Activated T-helper 2 cell treated with anti-CD3 and anti-CD28 coated beads, Interferon-gamma antibody, Interleukin-2, Interleukin-4, amounts not matched to agents 10 μg/mL and 5 μg/mL and 100 μg/mL, durations not matched to agents 14 hours and 24 hours and 36 hours (primary cell): Measurements from ENCODE around the gene SHOC2. TPM values are rescaled to one million over a fixed set of nuclear protein-coding genes. Genes with fewer than 3 reads are reported as not detected.

Experiments used
- DNase-seq: peaks from one replicate; pipeline ENCODE4 v3.0.0; 2021; ENCODE audit warnings: low spot score
- H3K27ac Mint-ChIP-seq: one replicate; pipeline ENCODE4 v1.8.0; 2021; ENCODE audit warnings: mixed read lengths
- H3K27me3 Mint-ChIP-seq: one replicate; pipeline ENCODE4 v1.8.0; 2021; ENCODE audit warnings: low read depth, mixed read lengths
- H3K36me3 Mint-ChIP-seq: one replicate; pipeline ENCODE4 v1.8.0; 2021; ENCODE audit warnings: low read depth, mixed read lengths
- H3K4me1 Mint-ChIP-seq: one replicate; pipeline ENCODE4 v1.8.0; 2021; ENCODE audit warnings: low read depth, mixed read lengths
- H3K4me3 Mint-ChIP-seq: one replicate; pipeline ENCODE4 v1.8.0; 2021; ENCODE audit warnings: low read depth, mild to moderate bottlenecking, moderate library complexity, mixed read lengths
- H3K9me3 Mint-ChIP-seq: one replicate; pipeline ENCODE4 v1.8.0; 2021; ENCODE audit warnings: mixed read lengths
- intact Hi-C: fragments of 100-400 bp; cut with micrococcal nuclease; formaldehyde crosslinking; loops from one replicate; pipeline ENCODE4 v1.15.1; 2023
- total RNA-seq: library from RNA; stranded (reverse); gene quantifications from 2 replicates; pipeline ENCODE4 v1.2.3, GENCODE V29; 2022

SHOC2 gene
- total RNA-seq, 1 donor from 2014 or later, result 44.3 TPM

GRCh38 chr10:110980807-110981206 is 61.4 kb downstream of the SHOC2 start:
- H3K9me3 Mint-ChIP-seq, result peaks cover 6% of the 10 kb centered on the region
- DNase-seq, result no peak
- peaks cover 25% of the 10 kb centered on the region for H3K4me1 Mint-ChIP-seq
- intact Hi-C loops, result no loop called here
- H3K27me3 Mint-ChIP-seq, result no peaks in the 10 kb centered on the region
- H3K36me3 Mint-ChIP-seq, result peaks cover 51% of the 10 kb centered on the region
- no peak overlapping the region for H3K4me3 Mint-ChIP-seq
- H3K27ac Mint-ChIP-seq, result no peak overlapping the region

- Mint-ChIP-seq H3K4me1 (peaks cover 25% of the 10 kb centered on the region), H3K9me3 (peaks cover 6% of the 10 kb centered on the region), H3K36me3 (peaks cover 48% of the 10 kb centered on the region), H3K4me3 (no peak overlapping the region), H3K27me3 (peaks cover 3% of the 10 kb centered on the region), H3K27ac (no peak overlapping the region)
- intact Hi-C loops, result no loop called here
- no peak for DNase-seq
These were observed 64.1 kb downstream of the SHOC2 start for GRCh38 chr10:110983466-110983865.

GRCh38 chr10:110985497-110986275 is 66.3 kb downstream of the SHOC2 start:
- H3K27me3 Mint-ChIP-seq, result peaks cover 15% of the 10 kb centered on the region
- no peak overlapping the region for H3K4me3 Mint-ChIP-seq
- no peak for DNase-seq
- H3K27ac Mint-ChIP-seq, result no peak overlapping the region
- H3K4me1 Mint-ChIP-seq, result peaks cover 15% of the 10 kb centered on the region
- intact Hi-C loops, result loop anchor here (1.0 kb wide), 1 partner anchor 8 kb away; no protein-coding TSS in a partner anchor
- H3K36me3 Mint-ChIP-seq, result peaks cover 51% of the 10 kb centered on the region
- H3K9me3 Mint-ChIP-seq, result peaks cover 5% of the 10 kb centered on the region

- Mint-ChIP-seq H3K4me3 (no peak overlapping the region), H3K9me3 (no peaks in the 10 kb centered on the region), H3K27ac (no peak overlapping the region), H3K36me3 (peaks cover 50% of the 10 kb centered on the region), H3K27me3 (peaks cover 24% of the 10 kb centered on the region), H3K4me1 (peaks cover 31% of the 10 kb centered on the region)
- intact Hi-C loops, result no loop called here
- no peak for DNase-seq
These were observed 69.6 kb downstream of the SHOC2 start for GRCh38 chr10:110989016-110989415.

- Mint-ChIP-seq H3K27ac (no peak overlapping the region), H3K4me1 (peaks cover 32% of the 10 kb centered on the region), H3K9me3 (no peaks in the 10 kb centered on the region), H3K27me3 (peaks cover 24% of the 10 kb centered on the region), H3K4me3 (peak overlapping the region; percentile 39), H3K36me3 (peaks cover 52% of the 10 kb centered on the region)
- DNase-seq, result no peak
- intact Hi-C loops, result loop anchor here (5.0 to 10.0 kb wide), 2 partner anchors 245 to 377 kb away; no protein-coding TSS in a partner anchor
These were observed 72.8 kb downstream of the SHOC2 start for GRCh38 chr10:110992006-110992800.

- DNase-seq, result no peak
- peaks cover 21% of the 10 kb centered on the region for H3K27me3 Mint-ChIP-seq
- peaks cover 48% of the 10 kb centered on the region for H3K36me3 Mint-ChIP-seq
- peaks cover 32% of the 10 kb centered on the region for H3K4me1 Mint-ChIP-seq
- no peak overlapping the region for H3K27ac Mint-ChIP-seq
- no peaks in the 10 kb centered on the region for H3K9me3 Mint-ChIP-seq
- intact Hi-C loops, result loop anchor here (1.0 to 10.0 kb wide), 4 partner anchors 8 to 378 kb away; partner anchors contain the start of genes BBIP1 and SHOC2
- peak overlapping the region; percentile 39 for H3K4me3 Mint-ChIP-seq
These were observed 73.8 kb downstream of the SHOC2 start for GRCh38 chr10:110993024-110993693.

GRCh38 chr10:110994406-110995086 is 75.1 kb downstream of the SHOC2 start:
- H3K36me3 Mint-ChIP-seq, result peaks cover 41% of the 10 kb centered on the region
- peaks cover 32% of the 10 kb centered on the region for H3K4me1 Mint-ChIP-seq
- no peak overlapping the region for H3K27ac Mint-ChIP-seq
- H3K4me3 Mint-ChIP-seq, result no peak overlapping the region
- DNase-seq, result no peak
- intact Hi-C loops, result loop anchor here (5.0 to 10.0 kb wide), 2 partner anchors 247 to 380 kb away; no protein-coding TSS in a partner anchor
- peaks cover 14% of the 10 kb centered on the region for H3K27me3 Mint-ChIP-seq
- no peaks in the 10 kb centered on the region for H3K9me3 Mint-ChIP-seq

GRCh38 chr10:110995301-110995700 is 75.9 kb downstream of the SHOC2 start:
- no peaks in the 10 kb centered on the region for H3K9me3 Mint-ChIP-seq
- intact Hi-C loops, result loop anchor here (10.0 kb wide), 1 partner anchor 380 kb away; no protein-coding TSS in a partner anchor
- H3K36me3 Mint-ChIP-seq, result peaks cover 36% of the 10 kb centered on the region
- no peak overlapping the region for H3K4me3 Mint-ChIP-seq
- DNase-seq, result no peak
- H3K27ac Mint-ChIP-seq, result no peak overlapping the region
- H3K4me1 Mint-ChIP-seq, result peaks cover 30% of the 10 kb centered on the region
- H3K27me3 Mint-ChIP-seq, result peaks cover 11% of the 10 kb centered on the region

GRCh38 chr10:110996256-110996655 is 76.9 kb downstream of the SHOC2 start:
- Mint-ChIP-seq H3K4me3 (no peak overlapping the region), H3K27ac (no peak overlapping the region), H3K9me3 (no peaks in the 10 kb centered on the region), H3K4me1 (peaks cover 28% of the 10 kb centered on the region), H3K36me3 (peaks cover 28% of the 10 kb centered on the region), H3K27me3 (peaks cover 6% of the 10 kb centered on the region)
- intact Hi-C loops, result loop anchor here (10.0 kb wide), 1 partner anchor 381 kb away; no protein-coding TSS in a partner anchor
- DNase-seq, result no peak

- no peak for DNase-seq
- no peaks in the 10 kb centered on the region for H3K9me3 Mint-ChIP-seq
- H3K27ac Mint-ChIP-seq, result no peak overlapping the region
- no peak overlapping the region for H3K4me3 Mint-ChIP-seq
- peaks cover 28% of the 10 kb centered on the region for H3K36me3 Mint-ChIP-seq
- intact Hi-C loops, result no loop called here
- H3K27me3 Mint-ChIP-seq, result no peaks in the 10 kb centered on the region
- no peaks in the 10 kb centered on the region for H3K4me1 Mint-ChIP-seq
These were observed 84.6 kb downstream of the SHOC2 start for GRCh38 chr10:111004016-111004415.

- Mint-ChIP-seq H3K4me3 (no peak overlapping the region), H3K9me3 (no peaks in the 10 kb centered on the region), H3K27ac (no peak overlapping the region), H3K27me3 (no peaks in the 10 kb centered on the region), H3K36me3 (peaks cover 30% of the 10 kb centered on the region), H3K4me1 (no peaks in the 10 kb centered on the region)
- no peak for DNase-seq
- intact Hi-C loops, result no loop called here
These were observed 88.1 kb downstream of the SHOC2 start for GRCh38 chr10:111007486-111007885.

GRCh38 chr10:111015181-111015580 is 95.8 kb downstream of the SHOC2 start:
- peaks cover 8% of the 10 kb centered on the region for H3K4me1 Mint-ChIP-seq
- intact Hi-C loops, result no loop called here
- H3K9me3 Mint-ChIP-seq, result no peaks in the 10 kb centered on the region
- no peak overlapping the region for H3K4me3 Mint-ChIP-seq
- H3K36me3 Mint-ChIP-seq, result peaks cover 35% of the 10 kb centered on the region
- DNase-seq, result no peak
- H3K27ac Mint-ChIP-seq, result no peak overlapping the region
- no peaks in the 10 kb centered on the region for H3K27me3 Mint-ChIP-seq
